Small intestine (tissue), 7 donors: ENCODE results near the gene TBC1D1. TPM values are rescaled to one million over a fixed set of nuclear protein-coding genes. Genes with fewer than 3 reads are reported as not detected.

ENCODE experiments used
- DNase-seq, 2 donors: peaks; one replicate each; pipeline versions ENCODE4 v3.0.0 to v3.0.0-alpha.2; 2013
- FAIRE-seq: peaks from 2 replicates; lab custom pipeline; 2012; peaks lifted over from hg19 to GRCh38; lab: Jason Lieb, UNC
- H3K27ac ChIP-seq, 3 donors: one replicate each; pipeline ENCODE4 v1.5.1; 2013; ENCODE audit warnings: low read length in 2 of 3, mild to moderate bottlenecking in 2 of 3, control low read depth in 1 of 3, inconsistent platforms in 1 of 3, low read depth in 1 of 3, moderate library complexity in 1 of 3
- H3K27me3 ChIP-seq, 3 donors: one replicate each; pipeline ENCODE4 v1.6.1; 2013; ENCODE audit warnings: low read length in 3 of 3, inconsistent platforms in 1 of 3; ENCODE audit not compliant: control insufficient read depth in 3 of 3, insufficient read depth in 3 of 3
- H3K36me3 ChIP-seq, 3 donors: one replicate each; pipeline ENCODE4 v1.6.1; 2013; ENCODE audit warnings: low read length in 3 of 3, inconsistent platforms in 1 of 3, low read depth in 1 of 3, mild to moderate bottlenecking in 1 of 3, moderate library complexity in 1 of 3; ENCODE audit not compliant: control insufficient read depth in 3 of 3, insufficient read depth in 2 of 3
- H3K4me1 ChIP-seq, 3 donors: one replicate each; pipeline ENCODE4 v1.6.1; 2013; ENCODE audit warnings: low read length in 2 of 3, inconsistent platforms in 1 of 3, low read depth in 1 of 3, mild to moderate bottlenecking in 1 of 3, moderate library complexity in 1 of 3; ENCODE audit not compliant: control insufficient read depth in 3 of 3, insufficient read depth in 2 of 3
- H3K4me3 ChIP-seq, 3 donors: one replicate each; pipeline ENCODE4 v1.5.1; 2013; ENCODE audit warnings: low read length in 3 of 3, control low read depth in 1 of 3, inconsistent platforms in 1 of 3, low read depth in 1 of 3, mild to moderate bottlenecking in 1 of 3, moderate library complexity in 1 of 3
- H3K9me3 ChIP-seq, 2 donors: one replicate each; pipeline ENCODE4 v1.6.1; 2013; ENCODE audit warnings: low read depth in 1 of 2, low read length in 1 of 2; ENCODE audit not compliant: control insufficient read depth in 2 of 2, insufficient read depth in 1 of 2
- WGBS, 3 donors: extraction: QIAGEN DNeasy Blood & Tissue Kit; methylation state at CpG; one replicate each; pipeline ENCODE4 v1.1.7; 2013; 5-methylcytosine and 5-hydroxymethylcytosine counted together
- polyA plus RNA-seq, 4 donors: library from polyadenylated mRNA; stranded (reverse) in 3 of 4; unstranded in 1 of 4; fragments of 200-250 nt in 3 of 4; fragments of 120-200 nt in 1 of 4; gene quantifications; one replicate each; pipeline versions ENCODE4 v1.2.1 to v1.2.3, GENCODE V29; 2013
- donor health status: healthy with polysubstance abuse.
- donor health status: control.
- donor health status: control.
- donor health status: Bipolar disorder and iron deficiency.
- donor health status: healthy.

TBC1D1 gene
- polyA plus RNA-seq, 4 donors: 38.3 to 118 (median 41.5) TPM

- H3K4me3 ChIP-seq: no peak within 1 kb of the TSS
- WGBS, 3 donors: 86 to 95% (median 93%) methylated on average over 5 of the region's 5 CpGs
Measured at GRCh38 chr4:37960098-37960497, 69.2 kb downstream of the TBC1D1 start, which contains the start of gene PTTG2. Gene PTTG2 (plus strand): TSS chr4:37960398. CDS start chr4:37960435, 37 bp downstream.

GRCh38 chr4:37960679-37961450 is 70.0 kb downstream of the TBC1D1 start:
- no peak for FAIRE-seq
- DNase-seq: no peak
- WGBS, 3 donors: 76 to 90% (median 80%) methylated on average over 5 of the region's 5 CpGs
- no peak overlapping the region for H3K4me3 ChIP-seq
- no peaks in the 10 kb centered on the region for H3K9me3 ChIP-seq
- H3K4me1 ChIP-seq: peaks cover 0 to 3% (median 0%) of the 10 kb centered on the region in 3 donors
- no peaks in the 10 kb centered on the region for H3K36me3 ChIP-seq
- no peaks in the 10 kb centered on the region for H3K27me3 ChIP-seq
- no peak overlapping the region for H3K27ac ChIP-seq

More at GRCh38 chr4:37960098-37960497, 69.2 kb downstream of the TBC1D1 start, which contains the start of gene PTTG2:
- DNase-seq: no peak
- H3K27ac ChIP-seq: no peak within 1 kb of the TSS
- H3K4me1 ChIP-seq: peaks cover 0 to 2% (median 0%) of the 10 kb centered on the region in 3 donors
- no peak for FAIRE-seq
- no peaks in the 10 kb centered on the region for H3K36me3 ChIP-seq
- no peaks in the 10 kb centered on the region for H3K9me3 ChIP-seq
- H3K27me3 ChIP-seq: no peaks in the 10 kb centered on the region

- Histone ChIP-seq H3K27me3 (no peaks in the 10 kb centered on the region), H3K4me3 (no peak overlapping the region), H3K4me1 (peaks cover 0 to 4% (median 3%) of the 10 kb centered on the region in 3 donors), H3K27ac (no peak overlapping the region), H3K36me3 (no peaks in the 10 kb centered on the region), H3K9me3 (no peaks in the 10 kb centered on the region)
- FAIRE-seq (no peak), DNase-seq (no peak)
- 85 to 89% (median 87%) methylated on average over 4 of the region's 4 CpGs for WGBS, 3 donors
Measured at GRCh38 chr4:37964734-37965457, 74.0 kb downstream of the TBC1D1 start.

- no peaks in the 10 kb centered on the region for H3K36me3 ChIP-seq
- H3K4me1 ChIP-seq: peaks cover 0 to 8% (median 3%) of the 10 kb centered on the region in 3 donors
- H3K27ac ChIP-seq: no peak overlapping the region
- FAIRE-seq: no peak
- WGBS, 3 donors: 81 to 88% (median 84%) methylated on average over 3 of the region's 3 CpGs
- peaks cover 0 to 8% of the 10 kb centered on the region in 2 donors for H3K9me3 ChIP-seq
- no peak overlapping the region for H3K4me3 ChIP-seq
- H3K27me3 ChIP-seq: no peaks in the 10 kb centered on the region
- no peak for DNase-seq
Measured at GRCh38 chr4:37966044-37966443, 75.2 kb downstream of the TBC1D1 start.

GRCh38 chr4:37967736-37968135 is 76.9 kb downstream of the TBC1D1 start:
- H3K27ac ChIP-seq: no peak overlapping the region
- H3K36me3 ChIP-seq: no peaks in the 10 kb centered on the region
- no peak for DNase-seq
- H3K4me1 ChIP-seq: peaks cover 0 to 8% (median 3%) of the 10 kb centered on the region in 3 donors
- no peak overlapping the region for H3K4me3 ChIP-seq
- 50 to 67% (median 61%) methylated on average over 5 of the region's 5 CpGs for WGBS, 3 donors
- H3K9me3 ChIP-seq: peaks cover 0 to 10% of the 10 kb centered on the region in 2 donors
- no peak for FAIRE-seq
- no peaks in the 10 kb centered on the region for H3K27me3 ChIP-seq

GRCh38 chr4:37968747-37969146 is 77.9 kb downstream of the TBC1D1 start:
- FAIRE-seq (no peak), DNase-seq (no peak)
- WGBS, 3 donors: 78 to 93% (median 84%) methylated on average over 3 of the region's 3 CpGs
- Histone ChIP-seq H3K4me1 (peaks cover 0 to 8% (median 3%) of the 10 kb centered on the region in 3 donors), H3K9me3 (peaks cover 0 to 10% of the 10 kb centered on the region in 2 donors), H3K36me3 (no peaks in the 10 kb centered on the region), H3K27ac (no peak overlapping the region), H3K27me3 (no peaks in the 10 kb centered on the region), H3K4me3 (no peak overlapping the region)

GRCh38 chr4:37970702-37971101 is 79.8 kb downstream of the TBC1D1 start:
- H3K4me1 ChIP-seq: peaks cover 0 to 8% (median 0%) of the 10 kb centered on the region in 3 donors
- no peaks in the 10 kb centered on the region for H3K36me3 ChIP-seq
- H3K27me3 ChIP-seq: no peaks in the 10 kb centered on the region
- DNase-seq (peak; percentile 32 to 76), FAIRE-seq (no peak)
- H3K27ac ChIP-seq: peak overlapping the region in 1 of 3 donors; percentile 70
- H3K9me3 ChIP-seq: peaks cover 0 to 10% of the 10 kb centered on the region in 2 donors
- H3K4me3 ChIP-seq: no peak overlapping the region
- 43 to 55% (median 50%) methylated on average over 1 of the region's 1 CpG for WGBS, 3 donors

GRCh38 chr4:37971202-37971601 is 80.3 kb downstream of the TBC1D1 start:
- FAIRE-seq: no peak
- 86 to 92% (median 88%) methylated on average over 4 of the region's 4 CpGs for WGBS, 3 donors
- peak overlapping the region in 1 of 3 donors; percentile 39 for H3K27ac ChIP-seq

More at GRCh38 chr4:37971202-37971601, 80.3 kb downstream of the TBC1D1 start:
- H3K9me3 ChIP-seq: peaks cover 0 to 10% of the 10 kb centered on the region in 2 donors
- H3K4me1 ChIP-seq: peaks cover 0 to 13% (median 2%) of the 10 kb centered on the region in 3 donors
- DNase-seq: no peak
- H3K27me3 ChIP-seq: no peaks in the 10 kb centered on the region
- no peaks in the 10 kb centered on the region for H3K36me3 ChIP-seq
- H3K4me3 ChIP-seq: no peak overlapping the region
